A549 treated with dexamethasone at 1 μM for 4 hours (cell line): Measurements from ENCODE around the gene BARX2. TPM values are rescaled to one million over a fixed set of nuclear protein-coding genes. Genes with fewer than 3 reads are reported as not detected.

Experiments
- total RNA-seq: library from RNA; stranded (reverse); fragments of 200-300 nt; extraction: Qiagen RNA extraction; gene quantifications from 5 replicates; pipeline ENCODE4 v1.2.3, GENCODE V29; 2022

The BARX2 gene, protein sequence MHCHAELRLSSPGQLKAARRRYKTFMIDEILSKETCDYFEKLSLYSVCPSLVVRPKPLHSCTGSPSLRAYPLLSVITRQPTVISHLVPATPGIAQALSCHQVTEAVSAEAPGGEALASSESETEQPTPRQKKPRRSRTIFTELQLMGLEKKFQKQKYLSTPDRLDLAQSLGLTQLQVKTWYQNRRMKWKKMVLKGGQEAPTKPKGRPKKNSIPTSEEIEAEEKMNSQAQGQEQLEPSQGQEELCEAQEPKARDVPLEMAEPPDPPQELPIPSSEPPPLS
- not detected in 5 replicates for total RNA-seq

DNA sequence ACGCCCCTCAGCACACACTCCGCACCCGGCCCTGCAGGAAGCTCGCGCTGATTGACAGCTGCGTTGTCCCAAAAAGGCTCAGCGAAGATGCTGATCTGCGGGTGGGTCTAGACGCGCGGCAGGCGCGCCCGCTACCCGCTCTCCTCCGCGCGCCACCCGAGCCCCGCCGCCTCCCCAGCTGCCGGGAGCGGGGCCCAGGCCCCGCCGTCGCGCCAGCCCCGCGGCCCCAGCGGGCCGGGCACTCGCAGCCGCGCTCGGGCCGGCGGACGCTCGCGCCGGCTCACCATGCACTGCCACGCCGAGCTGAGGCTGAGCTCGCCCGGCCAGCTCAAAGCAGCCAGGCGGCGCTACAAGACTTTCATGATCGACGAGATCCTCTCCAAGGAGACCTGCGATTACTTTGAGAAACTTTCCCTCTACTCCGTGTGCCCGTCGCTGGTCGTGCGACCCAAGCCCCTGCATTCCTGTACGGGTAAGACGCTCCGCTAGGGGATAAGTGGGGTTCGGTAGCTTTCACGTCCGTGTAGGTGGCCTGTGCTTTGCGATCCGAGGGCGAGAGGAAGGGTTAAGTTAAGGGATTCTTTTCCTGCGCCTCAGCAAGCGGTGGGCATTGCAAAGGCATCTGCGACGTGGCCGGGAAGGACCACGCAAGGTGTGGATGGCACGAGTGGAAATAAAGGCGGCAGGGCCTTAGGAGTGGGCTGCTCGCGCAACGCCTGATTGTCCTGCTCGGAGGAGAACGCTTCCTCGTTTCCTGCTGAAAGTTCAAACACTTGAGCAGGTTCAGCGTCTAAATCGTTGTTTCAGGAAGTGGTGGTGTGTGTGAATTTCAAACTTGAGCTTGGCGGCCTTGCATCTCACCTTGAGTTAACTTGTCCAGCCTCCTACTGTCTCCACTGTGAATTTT lies at the start of gene BARX2:
TSS of gene BARX2 (plus strand) at position 98 of the 907 bp plus-strand sequence. CDS start at position 286, 188 bp downstream.

Other genes with a start within 250 kb of the BARX2 start
- gene ARHGAP32, start 183.5 kb upstream of the BARX2 start, total RNA-seq = 3.4 to 5.9 TPM (median 5.5 TPM) in 5 replicates